Measurements from ENCODE around the gene EFCAB5. TPM values are rescaled to one million over a fixed set of nuclear protein-coding genes. Genes with fewer than 3 reads are reported as not detected.
A peak's percentile ranks its signal among the peaks of the same experiment; 100 is the strongest.
"Not testable (repeated sequence)": the region's sequence is repeated elsewhere in the genome, so short reads cannot be mapped to it uniquely, and the experiment has no call there.

Gene EFCAB5
- total and polyA plus RNA-seq, 2 experiments from 2014 or later, result 0.27 to 0.48 TPM

GRCh38 chr17:30002088-30002487, 60.7 kb downstream of the EFCAB5 start:
- DNase-seq (ENCODE audit: low spot score), result no peak
- H3K36me3 ChIP-seq (replicated peaks; ENCODE audit: insufficient read depth, low read depth), result no peaks in the 10 kb centered on the region
- no peak overlapping the region for H2AFZ ChIP-seq
- H4K20me1 ChIP-seq (ENCODE audit: insufficient read depth, poor library complexity, severe bottlenecking), result no peaks in the 10 kb centered on the region
- no peaks in the 10 kb centered on the region for H3K9me3 ChIP-seq (ENCODE audit: low read depth)
- H3K79me2 ChIP-seq, result no peaks in the 10 kb centered on the region
- no peak overlapping the region for H3K4me3 ChIP-seq
- TF ChIP-seq EZH2 (IDR thresholded peaks at IDR 0.05; ENCODE audit: borderline replicate concordance) (no peak), EZH2phosphoT487 (IDR thresholded peaks at IDR 0.05; ENCODE audit: low read depth, severe bottlenecking, unreplicated experiment) (no peak), CTCF (IDR thresholded peaks at IDR 0.05; ENCODE audit: poor library complexity) (no peak)
- no peak overlapping the region for H3K27ac ChIP-seq
- no peak overlapping the region for H3K4me2 ChIP-seq
- H3K4me1 ChIP-seq (ENCODE audit: insufficient read depth), result peaks cover 2% of the 10 kb centered on the region
- H3K9me2 ChIP-seq (replicated peaks; ENCODE audit: insufficient read depth), result no peaks in the 10 kb centered on the region
- H3K27me3 ChIP-seq, result no peaks in the 10 kb centered on the region

- H3K4me1 ChIP-seq (ENCODE audit: insufficient read depth), result no peaks in the 10 kb centered on the region
- H3K9me2 ChIP-seq (replicated peaks; ENCODE audit: insufficient read depth), result no peaks in the 10 kb centered on the region
- DNase-seq (ENCODE audit: low spot score), result peak; percentile 18
- H3K27ac ChIP-seq, result no peak overlapping the region
- no peaks in the 10 kb centered on the region for H3K79me2 ChIP-seq
- peak overlapping the region; percentile 49 for H3K4me2 ChIP-seq
- no peaks in the 10 kb centered on the region for H3K27me3 ChIP-seq
- no peaks in the 10 kb centered on the region for H3K36me3 ChIP-seq (replicated peaks; ENCODE audit: insufficient read depth, low read depth)
- H4K20me1 ChIP-seq (ENCODE audit: insufficient read depth, poor library complexity, severe bottlenecking), result no peaks in the 10 kb centered on the region
- H2AFZ ChIP-seq, result no peak overlapping the region
- 13% methylated on average over 8 of the region's 8 CpGs for WGBS (ENCODE audit: low lambda C conversion rate, missing lambda C conversion rate)
- no peak overlapping the region for H3K4me3 ChIP-seq
- H3K9me3 ChIP-seq (ENCODE audit: low read depth), result no peaks in the 10 kb centered on the region
- TF ChIP-seq EZH2 (IDR thresholded peaks at IDR 0.05; ENCODE audit: borderline replicate concordance) (no peak), CTCF (IDR thresholded peaks at IDR 0.05; ENCODE audit: poor library complexity) (no peak), EZH2phosphoT487 (IDR thresholded peaks at IDR 0.05; ENCODE audit: low read depth, severe bottlenecking, unreplicated experiment) (no peak)
Observed at GRCh38 chr17:30005709-30006320, 64.4 kb downstream of the EFCAB5 start.

GRCh38 chr17:30011934-30012333, 70.5 kb downstream of the EFCAB5 start:
- WGBS (ENCODE audit: low lambda C conversion rate, missing lambda C conversion rate), result 97% methylated on average over 10 of the region's 10 CpGs
- not testable (repeated sequence) for H3K79me2 ChIP-seq; H3K9me3 ChIP-seq (ENCODE audit: low read depth); H2AFZ ChIP-seq; DNase-seq (ENCODE audit: low spot score); H3K36me3 ChIP-seq (replicated peaks; ENCODE audit: insufficient read depth, low read depth); H3K4me2 ChIP-seq; H3K4me1 ChIP-seq (ENCODE audit: insufficient read depth); H3K27me3 ChIP-seq; H4K20me1 ChIP-seq (ENCODE audit: insufficient read depth, poor library complexity, severe bottlenecking); H3K4me3 ChIP-seq; H3K27ac ChIP-seq; H3K9me2 ChIP-seq (replicated peaks; ENCODE audit: insufficient read depth)

GRCh38 chr17:30021708-30022317, 80.4 kb downstream of the EFCAB5 start:
- Histone ChIP-seq H4K20me1 (ENCODE audit: insufficient read depth, poor library complexity, severe bottlenecking) (no peaks in the 10 kb centered on the region), H3K27ac (no peak overlapping the region), H3K4me1 (ENCODE audit: insufficient read depth) (no peaks in the 10 kb centered on the region), H3K4me2 (peak overlapping the region; percentile 67), H3K9me2 (replicated peaks; ENCODE audit: insufficient read depth) (no peaks in the 10 kb centered on the region), H3K4me3 (no peak overlapping the region), H2AFZ (no peak overlapping the region), H3K9me3 (ENCODE audit: low read depth) (no peaks in the 10 kb centered on the region), H3K27me3 (no peaks in the 10 kb centered on the region), H3K79me2 (no peaks in the 10 kb centered on the region), H3K36me3 (replicated peaks; ENCODE audit: insufficient read depth, low read depth) (no peaks in the 10 kb centered on the region)
- 23% methylated on average over 4 of the region's 4 CpGs for whole genome bisulfite sequencing (ENCODE audit: low lambda C conversion rate, missing lambda C conversion rate)
- TF ChIP-seq EZH2 (IDR thresholded peaks at IDR 0.05; ENCODE audit: borderline replicate concordance), result no peak
- peak; percentile 77 for TF ChIP-seq CTCF (IDR thresholded peaks at IDR 0.05; ENCODE audit: poor library complexity)
- TF ChIP-seq EZH2phosphoT487 (IDR thresholded peaks at IDR 0.05; ENCODE audit: low read depth, severe bottlenecking, unreplicated experiment), result no peak
- peak; percentile 70 for DNase-seq (ENCODE audit: low spot score)

GRCh38 chr17:30025325-30025724, 83.9 kb downstream of the EFCAB5 start:
- not testable (repeated sequence) for H3K36me3 ChIP-seq (replicated peaks; ENCODE audit: insufficient read depth, low read depth); H2AFZ ChIP-seq
- 63% methylated on average over 2 of the region's 2 CpGs for WGBS (ENCODE audit: low lambda C conversion rate, missing lambda C conversion rate)

More at GRCh38 chr17:30025325-30025724, 83.9 kb downstream of the EFCAB5 start:
- not testable (repeated sequence) for H3K79me2 ChIP-seq; H3K27ac ChIP-seq; H3K9me2 ChIP-seq (replicated peaks; ENCODE audit: insufficient read depth); H3K9me3 ChIP-seq (ENCODE audit: low read depth); H3K4me1 ChIP-seq (ENCODE audit: insufficient read depth); H3K4me3 ChIP-seq; H3K27me3 ChIP-seq; H4K20me1 ChIP-seq (ENCODE audit: insufficient read depth, poor library complexity, severe bottlenecking); H3K4me2 ChIP-seq; DNase-seq (ENCODE audit: low spot score)
